ENCODE results near the gene PCCA.

GRCh38 chr13:100350601-100351000 lies 261.7 kb downstream of the PCCA start:
- TF ChIP-seq, protein P1, sequence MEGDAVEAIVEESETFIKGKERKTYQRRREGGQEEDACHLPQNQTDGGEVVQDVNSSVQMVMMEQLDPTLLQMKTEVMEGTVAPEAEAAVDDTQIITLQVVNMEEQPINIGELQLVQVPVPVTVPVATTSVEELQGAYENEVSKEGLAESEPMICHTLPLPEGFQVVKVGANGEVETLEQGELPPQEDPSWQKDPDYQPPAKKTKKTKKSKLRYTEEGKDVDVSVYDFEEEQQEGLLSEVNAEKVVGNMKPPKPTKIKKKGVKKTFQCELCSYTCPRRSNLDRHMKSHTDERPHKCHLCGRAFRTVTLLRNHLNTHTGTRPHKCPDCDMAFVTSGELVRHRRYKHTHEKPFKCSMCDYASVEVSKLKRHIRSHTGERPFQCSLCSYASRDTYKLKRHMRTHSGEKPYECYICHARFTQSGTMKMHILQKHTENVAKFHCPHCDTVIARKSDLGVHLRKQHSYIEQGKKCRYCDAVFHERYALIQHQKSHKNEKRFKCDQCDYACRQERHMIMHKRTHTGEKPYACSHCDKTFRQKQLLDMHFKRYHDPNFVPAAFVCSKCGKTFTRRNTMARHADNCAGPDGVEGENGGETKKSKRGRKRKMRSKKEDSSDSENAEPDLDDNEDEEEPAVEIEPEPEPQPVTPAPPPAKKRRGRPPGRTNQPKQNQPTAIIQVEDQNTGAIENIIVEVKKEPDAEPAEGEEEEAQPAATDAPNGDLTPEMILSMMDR (IDR thresholded peaks at IDR 0.05): no peak
- no peak for TF ChIP-seq POLR2A (IDR thresholded peaks at IDR 0.05)
